K562 (cell line): Measurements from ENCODE around the gene LRRC27. TPM values are rescaled to one million over a fixed set of nuclear protein-coding genes. Genes with fewer than 3 reads are reported as not detected.

Experiments used
- ATAC-seq: fragments of 200-7000 bp; cut with Tn5 transposase; 3 replicates; pipeline ENCODE4 v1.9.1; 2020; ENCODE audit warnings: moderate library complexity
- BruUV-seq: library from RNA; stranded (reverse); fragments of 400-500 nt; replicated peaks from 2 replicates; lab custom pipeline; 2021; lab: Mats Ljungman, UMichigan
- CTCF ChIA-PET: fragments of 300-600 bp; formaldehyde crosslinking; extraction: SDS; loops from one replicate; lab custom pipeline; 2021; ENCODE audit warnings: low intra/inter-chr PET ratio; lab: Yijun Ruan, JAX
- POLR2A ChIA-PET: fragments of 300-600, 350-650 bp; sonication (Branson Sonifier 250); formaldehyde crosslinking; extraction: SDS; loops from one replicate; lab custom pipeline; 2021; ENCODE audit warnings: antibody characterized with exemption, inconsistent platforms; lab: Yijun Ruan, JAX
- DNase-seq, 4 experiments: peaks; one replicate each; pipeline versions ENCODE4 v3.0.0 to v3.0.0-alpha.2; 2011 to 2018; ENCODE audit warnings: low spot score in 3 of 4, mixed read lengths in 3 of 4; ENCODE audit errors: extremely low read depth in 1 of 4
- FAIRE-seq: peaks from 2 replicates; lab custom pipeline; 2011; peaks lifted over from hg19 to GRCh38; lab: Jason Lieb, UNC
- H2AFZ ChIP-seq: 2 replicates; pipeline ENCODE4 v1.6.0; 2011; ENCODE audit warnings: low read depth, low read length, control low read depth, inconsistent platforms
- H3K27ac ChIP-seq: fragments of 200-600 bp; 3 replicates; pipeline ENCODE4 v1.8.0; 2011; ENCODE audit warnings: low read depth, mild to moderate bottlenecking, control low read depth, inconsistent platforms, low read length, moderate library complexity, mixed read lengths; ENCODE audit errors: extremely low read depth
- H3K27me3 ChIP-seq, 2 experiments: fragments of 300-600 bp in 1 of 2; 2 replicates in 1 of 2; 3 replicates in 1 of 2; pipeline versions ENCODE4 v1.6.0 to v1.8.0; 2011; ENCODE audit warnings: inconsistent platforms in 2 of 2, low read length in 2 of 2, mild to moderate bottlenecking in 1 of 2, mixed read lengths in 1 of 2, moderate library complexity in 1 of 2; ENCODE audit not compliant: control insufficient read depth in 2 of 2, insufficient read depth in 2 of 2
- H3K36me3 ChIP-seq: fragments of 300-600 bp; 3 replicates; pipeline ENCODE4 v1.8.0; 2011; ENCODE audit warnings: mild to moderate bottlenecking, low read length, inconsistent platforms; ENCODE audit not compliant: control insufficient read depth, insufficient read depth
- H3K4me1 ChIP-seq, 2 experiments: fragments of 200-600 bp in 1 of 2; replicated peaks in 1 of 2; 2 replicates in 1 of 2; 3 replicates in 1 of 2; pipeline versions ENCODE4 v1.5.1 to v1.8.0; 2011; ENCODE audit warnings: inconsistent platforms in 2 of 2, low read length in 2 of 2, mild to moderate bottlenecking in 1 of 2, mixed read lengths in 1 of 2, moderate library complexity in 1 of 2; ENCODE audit not compliant: control insufficient read depth in 2 of 2, insufficient read depth in 2 of 2
- H3K4me2 ChIP-seq: 2 replicates; pipeline ENCODE4 v1.6.1; 2011; ENCODE audit warnings: low read length, control low read depth, inconsistent platforms, mixed read lengths; ENCODE audit not compliant: insufficient read depth
- H3K4me3 ChIP-seq: fragments of 200-600 bp; sonication (generic), shearing (Covaris generic); 2 replicates; pipeline ENCODE4 v1.5.1; 2016; ENCODE audit warnings: control low read depth, inconsistent platforms
- H3K79me2 ChIP-seq: fragments of 200-600 bp; 3 replicates; pipeline ENCODE4 v1.8.0; 2011; ENCODE audit warnings: low read length, inconsistent platforms; ENCODE audit not compliant: control insufficient read depth, insufficient read depth
- H3K9ac ChIP-seq, 2 experiments: 2 replicates each; pipeline versions ENCODE4 v1.6.0 to v1.6.1; 2011; ENCODE audit warnings: low read depth in 2 of 2, low read length in 2 of 2, control low read depth in 1 of 2, inconsistent platforms in 1 of 2, mild to moderate bottlenecking in 1 of 2, mixed read lengths in 1 of 2; ENCODE audit not compliant: insufficient read depth in 1 of 2
- H3K9me1 ChIP-seq: one replicate; pipeline ENCODE4 v1.6.0; 2011; ENCODE audit warnings: inconsistent platforms, mild to moderate bottlenecking, low read length, moderate library complexity; ENCODE audit not compliant: control insufficient read depth, insufficient read depth
- H3K9me3 ChIP-seq: replicated peaks from 2 replicates; pipeline ENCODE4 v1.5.1; 2011; ENCODE audit warnings: low read depth, low read length, inconsistent platforms; ENCODE audit not compliant: control insufficient read depth, insufficient read depth
- H4K20me1 ChIP-seq: replicated peaks from 2 replicates; pipeline ENCODE4 v1.6.1; 2011; ENCODE audit warnings: low read length, inconsistent platforms, mixed read lengths; ENCODE audit not compliant: control insufficient read depth, insufficient read depth
- ATF7 ChIP-seq: fragments of 450-650 bp; IDR thresholded peaks from 2 replicates; pipeline ENCODE4 v1.7.1; 2014; ENCODE audit warnings: mild to moderate bottlenecking, moderate library complexity
- BACH1 ChIP-seq: fragments of 200-800 bp; sonication (Bioruptor generic); IDR thresholded peaks from 2 replicates; pipeline ENCODE4 v1.6.1; 2016; ENCODE audit warnings: missing genetic modification characterization, missing compliant biosample characterization
- EGR1 ChIP-seq: fragments of 450-650 bp; conservative IDR thresholded peaks from 2 replicates; pipeline ENCODE4 v1.6.1; 2017; ENCODE audit warnings: mild to moderate bottlenecking
- HDAC1 ChIP-seq, 2 experiments: fragments of 450-650 bp; IDR thresholded peaks; 2 replicates each; pipeline ENCODE4 v1.6.1; 2016 to 2017; ENCODE audit warnings: inconsistent platforms in 1 of 2, mild to moderate bottlenecking in 1 of 2, moderate library complexity in 1 of 2
- HMGN3 ChIP-seq: IDR thresholded peaks from 2 replicates; pipeline ENCODE4 v1.6.1; 2011; ENCODE audit warnings: borderline replicate concordance, low read depth, mild to moderate bottlenecking, mixed read lengths, low read length; ENCODE audit not compliant: insufficient read length; ENCODE audit errors: extremely low read depth
- MAZ ChIP-seq, 2 experiments: fragments of 450-650 bp in 1 of 2; sonication (generic) in 1 of 2; formaldehyde crosslinking; IDR thresholded peaks in 1 of 2; conservative IDR thresholded peaks in 1 of 2; 2 replicates each; pipeline versions ENCODE4 v1.4.0 to v1.5.0; 2020; ENCODE audit warnings: mild to moderate bottlenecking in 1 of 2, missing genetic modification reagents in 1 of 2
- MTA3 ChIP-seq: fragments of 450-650 bp; formaldehyde crosslinking; IDR thresholded peaks from 2 replicates; pipeline ENCODE4 v1.6.1; 2017; ENCODE audit warnings: mild to moderate bottlenecking, borderline replicate concordance
- PHF8 ChIP-seq: fragments of 200-600 bp; sonication (generic); IDR thresholded peaks from 2 replicates; pipeline ENCODE4 v1.6.1; 2012; ENCODE audit warnings: mixed run types, mild to moderate bottlenecking, inconsistent platforms, low read length, moderate library complexity, borderline replicate concordance
- PRDM10 ChIP-seq: fragments of 450-650 bp; IDR thresholded peaks from 2 replicates; pipeline ENCODE4 v1.6.1; 2018; ENCODE audit not compliant: partially characterized antibody
- PTRF ChIP-seq: fragments of 450-650 bp; IDR thresholded peaks from 2 replicates; pipeline ENCODE4 v1.6.1; 2016; ENCODE audit warnings: mild to moderate bottlenecking, missing genetic modification characterization, missing compliant biosample characterization
- RB1 ChIP-seq: fragments of 450-650 bp; IDR thresholded peaks from 2 replicates; pipeline ENCODE4 v1.6.1; 2017; ENCODE audit warnings: low read depth, mild to moderate bottlenecking
- RBBP5 ChIP-seq: fragments of 200-600 bp; sonication (generic); IDR thresholded peaks from 2 replicates; pipeline ENCODE4 v1.6.1; 2012; ENCODE audit warnings: borderline replicate concordance, mild to moderate bottlenecking, low read length, control low read depth, inconsistent platforms; ENCODE audit not compliant: insufficient read depth, poor library complexity, severe bottlenecking
- RBFOX2 ChIP-seq: fragments of 200-400 bp; formaldehyde crosslinking; IDR thresholded peaks from 2 replicates; pipeline ENCODE4 v1.6.1; 2017; ENCODE audit warnings: low read depth, mild to moderate bottlenecking, low read length, moderate library complexity
- RNF2 ChIP-seq: sonication (generic); IDR thresholded peaks from 2 replicates; pipeline ENCODE4 v1.6.1; 2016
- ZC3H8 ChIP-seq: fragments of 450-650 bp; IDR thresholded peaks from 2 replicates; pipeline ENCODE4 v1.6.1; 2017
- ZNF12 ChIP-seq: sonication (generic); formaldehyde crosslinking; IDR thresholded peaks from 2 replicates; pipeline ENCODE4 v1.4.0; 2020; ENCODE audit warnings: mild to moderate bottlenecking, missing genetic modification reagents
- WGBS: fragments of 100-300 bp; shearing (Covaris generic); methylation state at CpG from one replicate; pipeline ENCODE4 v1.1.6; 2016; ENCODE audit warnings: low coverage, mixed read lengths; ENCODE audit not compliant: insufficient coverage; ENCODE audit errors: missing lambda C conversion rate; 5-methylcytosine and 5-hydroxymethylcytosine counted together
- in situ Hi-C: fragments of 300-500 bp; cut with MboI; formaldehyde crosslinking; loops from 4 replicates; pipeline ENCODE4 v1.15.0; 2018; ENCODE audit warnings: inconsistent platforms, mixed read lengths
- intact Hi-C: fragments of 100-400 bp; cut with micrococcal nuclease; formaldehyde crosslinking; loops from 2 replicates; pipeline ENCODE4 v1.14.2; 2022
- polyA plus RNA-seq, 8 experiments: library from polyadenylated mRNA; depleted of rRNA in 4 of 8; stranded (reverse) in 5 of 8; unstranded in 3 of 8; fragments of >200 nt; fragmentation: Nextera tagmentation in 2 of 8; fragmentation: Illumina TruSeq in 1 of 8; extraction: Ambion mirVana in 2 of 8; extraction: Trizol in 1 of 8; gene quantifications; 2 replicates each; pipeline versions ENCODE4 v1.2.1 to v1.2.3, GENCODE V29; 2011 to 2014; ENCODE audit warnings: inconsistent platforms in 1 of 8, missing spikeins in 1 of 8
- total RNA-seq, 7 experiments: library from RNA; depleted of rRNA in 6 of 7; stranded (reverse); fragments of >200 nt in 6 of 7; fragmentation: Illumina TruSeq in 2 of 7; extraction: Trizol in 2 of 7; gene quantifications; 2 replicates each; pipeline versions ENCODE4 v1.2.1 to v1.2.3, GENCODE V29; 2011 to 2021; ENCODE audit warnings: low replicate concordance in 1 of 7

LRRC27 gene
- total and polyA plus RNA-seq, 9 of the 15 experiments (the other 6 are each of a cell fraction or from before 2014, with no cell fraction given) = 0.10 to 2.7 (median 1.4) TPM

GRCh38 chr10:132307823-132308586 is 24.0 kb upstream of the LRRC27 start, which contains the start of gene STK32C:
STK32C (minus strand) TSS chr10:132307950; CDS start chr10:132307833, 117 bp downstream.
- in situ Hi-C loops (no loop called here), intact Hi-C loops (no loop called here)
- DNase-seq (peak; percentile 82 to 98 (median 96)), FAIRE-seq (no peak), ATAC-seq (peak; percentile 92)
- no TSS peak for BruUV-seq
- H3K9ac ChIP-seq = peak within 1 kb of the TSS in 1 of 2 experiments; percentile 87; a peak in 3 of 4 replicates
- no peaks in the 10 kb centered on the region for H3K9me3 ChIP-seq
- no peaks in the 10 kb centered on the region for H3K36me3 ChIP-seq
- peak within 1 kb of the TSS; percentile 50 for H3K4me3 ChIP-seq
- no peak within 1 kb of the TSS for H3K27ac ChIP-seq
- CTCF ChIA-PET = no interaction called here
- 0% methylated on average over 12 of the region's 84 CpGs for WGBS
- H2AFZ ChIP-seq = peak within 1 kb of the TSS; percentile 90
- H3K79me2 ChIP-seq = no peaks in the 10 kb centered on the region
- POLR2A ChIA-PET = no interaction called here
- peaks cover 10 to 44% of the 10 kb centered on the region in 2 experiments for H3K4me1 ChIP-seq
- H4K20me1 ChIP-seq = no peaks in the 10 kb centered on the region
- peaks cover 29 to 41% of the 10 kb centered on the region in 2 experiments for H3K27me3 ChIP-seq
- peak within 1 kb of the TSS; percentile 76; the same call in 1 of the 2 replicates for H3K4me2 ChIP-seq
- H3K9me1 ChIP-seq = no peaks in the 10 kb centered on the region
- no peak for TF ChIP-seq BACH1 (tag)
- peak; percentile 47 for TF ChIP-seq PRDM10
- TF ChIP-seq MAZ (CRISPR knock-in tag; conservative IDR thresholded peaks at IDR 0.05 in 1 of 2, IDR thresholded peaks at IDR 0.05 in 1 of 2) = 0 out of 4 replicates have a peak, but pooled peaks of 1 of the 2 experiments have one; percentile 34
- peak; percentile 51 for TF ChIP-seq EGR1
- TF ChIP-seq ATF7 = peak; percentile 21; the same call in 1 of the 2 replicates
- no peak for TF ChIP-seq ZNF12
- peak; percentile 57; the same call in 1 of the 2 replicates for TF ChIP-seq PHF8
- no peak for TF ChIP-seq ZC3H8
- TF ChIP-seq RB1 = peak; percentile 45; the same call in 1 of the 2 replicates
- TF ChIP-seq HMGN3 = peak; percentile 24
- TF ChIP-seq RBFOX2 = peak; percentile 36; the same call in 1 of the 2 replicates
- no peak for TF ChIP-seq PTRF (tag)
- TF ChIP-seq HDAC1 (IDR thresholded peaks at IDR 0.05) = peak in 1 of 2 experiments; percentile 39; a peak in 1 of 4 replicates
- peak; percentile 34 for TF ChIP-seq RBBP5
- TF ChIP-seq RNF2 = no peak
- 0 out of 2 replicates have a peak, but pooled peaks have one; percentile 41 for TF ChIP-seq MTA3
